NCI-H1417 (cell line): ENCODE measurements around the gene FGF14.

ENCODE experiments used
- DNase-seq, 3 experiments: peaks; one replicate each; lab custom pipeline; 2025; lab: John Stamatoyannopoulos, UW

Gene FGF14

DNA sequence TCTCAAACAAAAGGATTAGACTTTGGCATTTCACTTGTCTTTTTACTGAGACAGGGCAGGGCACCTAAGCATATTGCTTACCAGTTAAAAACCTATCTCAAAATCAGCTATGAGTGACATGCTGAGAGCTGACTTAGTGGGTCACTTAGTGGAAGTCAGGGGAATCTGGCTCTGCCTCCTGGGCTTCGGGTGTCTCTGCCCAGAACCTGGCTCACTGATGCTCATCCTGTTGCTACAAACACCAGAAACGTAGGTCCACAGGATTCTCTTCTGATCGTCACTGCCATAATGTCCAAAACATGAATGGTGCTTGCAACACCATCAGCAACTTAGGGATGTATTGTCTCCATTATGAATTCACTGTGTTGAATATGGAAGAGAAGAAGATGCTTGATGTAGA lies 673.2 kb downstream of the FGF14 start:
- no peak for DNase-seq

DNA sequence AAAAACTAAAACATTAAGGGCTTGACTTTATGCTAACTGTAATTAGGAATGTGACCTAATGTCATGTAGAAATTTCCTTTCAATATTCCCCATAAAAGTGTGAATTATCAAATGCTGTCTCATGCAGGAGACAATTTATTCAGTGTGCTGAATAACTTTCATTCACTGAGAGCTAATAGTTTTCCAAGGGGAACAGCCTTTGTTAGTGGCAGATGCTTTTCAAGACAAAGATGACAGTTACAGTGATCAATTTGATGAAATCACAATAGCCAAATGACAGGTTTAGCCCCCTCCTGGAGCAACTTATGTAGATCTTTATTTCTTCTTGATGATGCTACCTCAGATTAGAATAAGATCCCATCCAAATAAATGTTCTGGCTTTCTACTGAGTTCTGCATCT lies 673.8 kb downstream of the FGF14 start:
- DNase-seq, result peak in 1 of 3 experiments; percentile 47

DNA sequence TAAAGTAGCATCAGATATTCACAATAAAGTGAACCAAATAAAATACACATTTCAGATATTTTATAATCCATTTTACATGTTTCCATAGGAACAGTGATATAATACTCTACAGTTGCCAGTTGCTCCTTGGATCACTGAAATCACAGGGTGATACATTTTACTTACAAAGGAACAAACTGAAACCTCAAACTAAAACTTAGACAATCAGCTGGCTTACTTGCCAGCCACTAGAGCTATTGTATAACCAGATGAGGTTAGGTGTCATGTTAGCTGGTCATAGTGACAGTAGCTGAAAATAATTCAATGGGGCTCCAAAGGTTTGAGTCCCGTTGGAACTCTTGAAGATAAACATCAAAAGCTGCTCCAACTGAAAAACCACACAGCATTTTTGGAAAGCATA lies 674.7 kb downstream of the FGF14 start:
- no peak for DNase-seq

DNA sequence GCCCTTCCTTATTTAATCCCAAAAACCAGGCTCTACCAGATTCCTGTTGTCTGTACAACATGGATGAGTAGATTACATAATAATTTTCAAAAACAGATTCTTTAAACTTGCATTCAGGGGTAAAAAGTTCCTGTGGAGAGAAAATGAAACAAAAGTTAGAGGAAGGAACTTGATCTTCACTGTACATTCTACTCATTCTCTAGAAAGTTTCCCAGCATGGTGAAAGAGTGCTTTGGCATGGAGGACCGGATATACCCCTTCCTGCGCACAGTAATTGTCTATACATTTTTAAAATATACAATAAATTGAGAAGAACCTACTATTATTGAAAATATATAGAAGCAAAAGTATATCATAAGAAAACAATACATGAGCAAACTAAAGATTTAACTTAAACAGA lies 675.2 kb downstream of the FGF14 start:
- DNase-seq, result no peak

DNA sequence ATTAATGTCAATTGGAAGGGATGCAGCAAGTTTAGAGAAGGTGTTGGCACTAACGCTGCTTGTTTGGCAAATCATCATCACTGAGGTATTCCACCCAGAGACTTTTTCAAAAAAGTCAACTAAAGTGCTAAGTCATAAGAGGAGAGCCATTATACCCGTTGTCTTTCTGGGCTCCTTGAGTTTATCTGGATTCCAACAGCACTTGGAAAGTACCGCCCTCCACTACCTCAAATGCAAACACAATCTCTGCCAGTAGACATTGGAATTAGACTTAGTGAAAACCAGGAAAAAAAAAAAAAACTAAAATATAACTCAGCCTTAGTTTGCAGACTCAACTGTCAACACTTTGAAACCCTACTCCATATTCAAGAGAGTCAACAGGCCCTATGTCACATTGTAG lies 683.4 kb downstream of the FGF14 start:
- no peak for DNase-seq

DNA sequence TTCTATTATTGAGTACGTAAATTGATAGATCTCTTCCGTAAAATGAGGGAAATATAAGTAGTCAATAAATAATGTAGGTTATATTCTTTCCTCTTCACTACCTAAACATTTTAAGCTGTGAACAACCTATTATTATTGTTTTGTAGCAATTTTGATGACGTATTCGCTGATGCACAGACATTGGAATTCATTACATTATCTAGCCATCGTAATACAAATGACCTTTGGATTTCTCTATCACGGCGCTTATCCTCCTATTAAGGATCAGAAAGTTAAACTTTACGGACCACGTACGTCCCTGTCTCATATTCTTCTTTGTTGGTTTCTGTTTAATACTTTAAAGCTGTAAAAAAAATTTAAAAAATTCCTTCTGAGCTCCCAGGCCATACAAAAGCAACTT lies 684.5 kb downstream of the FGF14 start:
- no peak for DNase-seq

DNA sequence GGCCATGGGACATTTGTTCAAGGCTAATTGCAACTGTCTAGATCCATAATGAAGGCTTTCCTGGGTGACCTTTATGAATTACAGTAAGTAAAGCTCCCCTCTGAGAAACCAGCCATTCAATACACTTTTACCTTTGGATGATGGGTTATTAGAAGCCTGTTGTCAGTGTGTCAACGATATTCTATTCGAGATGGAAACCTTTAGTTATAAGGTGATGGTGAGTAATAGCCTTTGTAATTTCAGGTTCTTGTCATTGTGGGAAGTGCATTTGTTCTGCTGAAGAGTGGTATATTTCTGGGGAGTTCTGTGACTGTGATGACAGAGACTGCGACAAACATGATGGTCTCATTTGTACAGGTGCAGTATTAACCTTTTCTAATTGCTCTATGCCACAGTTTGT lies 687.7 kb downstream of the FGF14 start:
- DNase-seq, result peak in 2 of 3 experiments; percentile 59 to 89

DNA sequence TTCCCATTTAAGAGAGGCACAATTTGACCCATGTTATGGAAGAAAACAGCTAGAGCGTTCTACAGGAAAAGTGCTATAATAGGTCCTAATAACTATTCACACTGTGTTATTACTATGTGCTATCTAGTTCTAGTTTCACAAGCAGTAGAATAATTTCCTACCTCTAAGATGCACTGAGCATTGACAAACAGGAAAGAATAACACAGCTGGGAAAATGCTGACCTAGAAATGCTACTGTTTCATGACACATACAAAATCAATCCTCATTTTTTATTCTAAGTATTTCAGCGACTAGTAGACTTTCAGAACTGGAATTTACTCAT lies 689.9 kb downstream of the FGF14 start:
- DNase-seq, result no peak

DNA sequence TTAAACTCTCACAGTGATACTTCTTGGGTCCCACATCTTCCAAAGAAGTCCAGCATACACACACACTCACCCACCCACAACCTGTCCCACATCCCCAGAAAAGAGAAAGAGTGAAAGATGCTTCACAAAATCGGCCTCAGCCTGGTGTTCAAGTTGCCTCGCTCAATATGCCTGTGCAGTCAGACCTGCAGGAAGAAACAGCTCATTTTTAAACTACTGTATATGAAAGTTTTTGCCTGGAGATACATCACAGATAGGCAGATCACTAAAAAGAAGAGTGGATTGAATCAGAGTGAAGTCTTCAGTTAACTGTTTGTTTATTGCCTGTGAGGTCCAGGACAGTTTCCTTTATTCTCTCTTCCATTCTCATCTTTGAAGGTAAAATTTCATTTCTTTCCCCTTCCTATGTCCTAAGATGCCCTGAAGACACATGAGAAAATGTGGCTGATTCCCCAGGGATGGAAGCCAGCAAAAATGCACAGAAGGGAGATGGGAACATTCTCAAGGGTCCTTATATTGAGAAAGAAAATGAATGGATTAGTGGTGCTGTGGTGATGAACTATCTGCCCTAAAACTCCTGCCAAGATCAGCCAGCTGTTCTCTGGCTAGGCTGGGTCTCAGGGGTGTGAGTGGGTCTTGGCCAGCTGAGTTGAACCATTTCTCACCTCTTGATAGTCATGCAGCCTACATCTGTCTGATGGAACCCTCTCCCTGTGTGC lies 690.4 kb downstream of the FGF14 start:
- no peak for DNase-seq

DNA sequence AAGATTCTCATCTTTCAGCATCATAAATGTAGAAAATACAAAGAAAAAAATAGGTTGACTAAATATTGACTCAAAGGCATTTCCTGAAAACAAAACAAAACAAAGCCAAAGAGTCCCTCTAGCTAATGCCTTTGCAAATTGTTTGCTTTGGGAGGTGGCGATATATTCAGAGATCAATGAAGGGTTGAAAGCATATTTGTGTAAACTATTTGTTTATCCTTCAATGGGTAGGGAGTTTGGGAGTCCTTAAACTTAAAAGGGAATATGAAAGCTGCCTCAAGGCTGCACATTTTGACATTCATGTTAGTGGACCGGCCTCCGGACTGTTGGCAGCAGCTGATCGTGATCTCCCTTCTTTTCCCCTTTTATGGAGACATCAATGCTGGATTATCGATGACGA lies 691.9 kb downstream of the FGF14 start:
- DNase-seq, result peak in 1 of 3 experiments; percentile 42

DNA sequence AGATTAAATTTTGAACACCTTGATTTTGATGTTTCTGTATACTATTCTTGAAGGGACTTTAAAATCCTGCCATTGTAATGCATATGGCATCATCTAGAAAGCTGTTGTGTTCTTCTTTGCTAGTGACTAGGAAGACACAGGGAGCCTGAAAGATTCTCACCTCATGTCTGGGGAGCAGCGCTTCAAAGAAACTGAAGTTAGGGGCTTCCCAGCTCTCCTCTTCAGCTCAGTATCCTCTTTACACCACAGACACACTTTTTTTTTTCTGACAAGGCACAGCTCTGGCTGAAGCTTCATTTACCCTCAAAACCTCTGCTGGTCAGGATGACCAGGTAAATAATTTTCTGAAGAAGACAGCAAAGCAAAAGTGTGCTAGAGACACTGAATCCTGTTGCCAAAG lies 693.7 kb downstream of the FGF14 start:
- DNase-seq, result no peak

DNA sequence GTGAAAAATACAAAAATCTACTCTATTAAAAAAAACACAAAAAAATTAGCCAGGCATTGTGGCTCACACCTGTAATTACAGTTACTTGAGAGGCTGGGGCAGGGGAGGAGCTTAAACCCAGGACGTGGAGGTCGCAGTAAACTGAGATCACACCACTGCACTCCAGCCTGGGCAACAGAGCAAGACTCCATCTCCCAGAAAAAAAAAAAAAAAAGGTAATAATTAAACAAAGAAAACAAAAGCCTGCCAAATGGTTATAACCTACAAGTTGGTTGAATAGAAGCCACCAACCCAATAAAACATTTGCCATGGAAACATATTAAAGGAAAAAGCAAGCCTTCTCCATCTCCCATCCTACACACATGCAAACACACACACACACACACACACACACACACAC lies 694.2 kb downstream of the FGF14 start:
- no peak for DNase-seq

DNA sequence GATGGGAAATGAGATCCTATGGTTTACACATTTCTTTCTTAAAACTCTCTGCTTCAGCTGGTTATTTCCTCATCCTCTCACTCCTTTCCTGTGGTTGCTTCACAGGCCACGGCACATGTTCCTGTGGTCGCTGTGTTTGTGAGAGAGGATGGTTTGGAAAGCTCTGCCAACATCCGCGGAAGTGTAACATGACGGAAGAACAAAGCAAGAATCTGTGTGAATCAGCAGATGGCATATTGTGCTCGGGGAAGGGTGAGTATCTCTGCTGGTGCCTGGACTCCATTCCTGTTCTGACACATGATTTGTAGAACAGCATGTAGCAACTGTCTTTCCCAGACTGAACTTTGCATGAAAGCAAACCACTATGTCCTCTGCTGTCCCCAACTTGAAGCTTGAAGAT lies 695.2 kb downstream of the FGF14 start:
- no peak for DNase-seq

DNA sequence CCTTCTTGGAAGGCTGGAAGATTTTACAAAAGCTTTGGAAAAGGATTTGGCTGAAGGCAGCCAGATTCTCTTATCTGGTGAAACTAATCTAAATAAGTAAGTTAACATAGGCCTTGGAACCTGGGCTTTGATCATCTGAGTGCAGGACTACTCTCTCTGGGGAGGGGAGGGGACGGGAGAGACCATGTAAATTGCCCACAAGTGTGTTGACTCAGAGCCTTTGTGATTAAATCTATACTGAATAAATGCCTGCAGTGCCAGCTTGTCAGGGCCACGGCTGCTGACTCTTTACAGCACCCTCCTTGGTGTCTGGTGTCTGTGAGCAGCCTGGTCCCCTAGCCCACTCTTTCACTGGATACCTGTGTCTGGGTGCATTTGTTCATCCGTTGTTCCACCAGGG lies 698.0 kb downstream of the FGF14 start:
- no peak for DNase-seq

DNA sequence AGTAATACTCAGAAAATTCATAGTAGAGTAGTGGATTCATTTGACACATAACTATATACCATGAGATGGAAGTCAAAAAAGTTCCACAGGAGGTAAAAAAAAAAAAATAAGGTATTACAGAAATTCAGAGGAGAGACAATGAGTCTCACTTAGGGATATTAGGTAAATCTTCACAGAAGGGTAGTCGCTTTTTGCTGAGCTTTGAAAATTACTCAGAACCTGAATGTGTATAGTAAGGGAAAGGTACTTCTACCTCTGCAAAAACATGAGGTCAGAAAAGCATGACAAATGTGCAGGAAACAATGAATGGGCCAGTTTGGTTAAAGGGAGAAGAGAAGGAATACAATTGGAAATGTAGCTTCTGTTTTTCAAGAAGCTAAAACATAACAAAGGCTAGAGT lies 698.8 kb downstream of the FGF14 start:
- no peak for DNase-seq

DNA sequence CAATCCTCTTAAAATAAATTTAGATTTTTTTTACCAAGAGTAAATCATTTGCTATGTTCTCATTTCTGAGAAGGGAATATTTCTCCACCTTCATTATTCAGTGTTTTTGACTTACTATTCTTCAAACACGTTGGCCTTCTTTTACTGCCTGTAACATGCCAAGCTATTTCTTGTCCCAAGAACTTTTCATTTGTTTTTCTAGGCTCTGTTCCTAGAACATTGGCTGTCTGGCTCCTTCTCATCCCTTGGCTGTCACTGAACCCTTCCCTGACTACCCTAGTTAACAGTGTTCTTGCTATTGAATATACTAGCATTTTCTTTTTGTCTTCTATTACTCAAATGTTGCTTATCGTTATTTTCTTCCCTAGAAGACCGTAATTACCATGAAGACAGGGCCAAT lies 701.2 kb downstream of the FGF14 start:
- no peak for DNase-seq

DNA sequence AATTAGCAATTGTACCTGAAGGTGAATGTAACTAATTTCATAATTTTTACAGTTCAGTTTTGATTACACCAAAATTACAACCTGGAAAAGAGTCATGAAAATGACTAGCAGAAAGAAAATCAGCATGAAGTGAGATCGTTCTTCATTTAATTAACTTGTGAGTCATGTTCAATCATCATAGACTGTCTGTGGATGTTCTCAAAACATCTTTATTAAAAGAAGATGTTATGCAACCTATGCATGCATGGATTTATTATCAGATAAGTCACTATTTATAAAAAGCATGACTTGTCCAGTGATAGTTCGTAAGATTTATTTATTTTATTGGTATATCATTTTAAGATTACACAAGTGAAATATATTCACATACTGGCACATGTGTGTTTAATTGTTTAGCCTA lies 703.4 kb downstream of the FGF14 start:
- no peak for DNase-seq

DNA sequence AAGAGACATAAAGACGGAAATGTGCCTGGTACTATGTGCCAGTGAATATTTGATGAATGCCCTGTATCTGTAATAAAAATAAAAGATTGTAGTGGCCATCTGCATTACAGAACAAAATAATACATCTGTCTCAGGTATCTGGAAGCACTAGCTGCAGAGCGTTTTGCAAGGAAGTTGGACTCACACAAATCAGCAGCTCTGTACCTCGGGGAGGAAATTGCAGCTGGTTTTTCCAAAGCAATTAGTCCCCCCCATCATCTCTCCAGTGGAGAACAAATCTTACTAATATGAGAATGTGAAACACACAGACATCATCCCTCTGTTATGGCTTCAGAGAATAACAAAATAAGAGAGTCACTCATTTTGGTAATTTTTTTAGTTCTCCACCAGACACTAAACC lies 704.1 kb downstream of the FGF14 start:
- DNase-seq, result peak in 1 of 3 experiments; percentile 62

DNA sequence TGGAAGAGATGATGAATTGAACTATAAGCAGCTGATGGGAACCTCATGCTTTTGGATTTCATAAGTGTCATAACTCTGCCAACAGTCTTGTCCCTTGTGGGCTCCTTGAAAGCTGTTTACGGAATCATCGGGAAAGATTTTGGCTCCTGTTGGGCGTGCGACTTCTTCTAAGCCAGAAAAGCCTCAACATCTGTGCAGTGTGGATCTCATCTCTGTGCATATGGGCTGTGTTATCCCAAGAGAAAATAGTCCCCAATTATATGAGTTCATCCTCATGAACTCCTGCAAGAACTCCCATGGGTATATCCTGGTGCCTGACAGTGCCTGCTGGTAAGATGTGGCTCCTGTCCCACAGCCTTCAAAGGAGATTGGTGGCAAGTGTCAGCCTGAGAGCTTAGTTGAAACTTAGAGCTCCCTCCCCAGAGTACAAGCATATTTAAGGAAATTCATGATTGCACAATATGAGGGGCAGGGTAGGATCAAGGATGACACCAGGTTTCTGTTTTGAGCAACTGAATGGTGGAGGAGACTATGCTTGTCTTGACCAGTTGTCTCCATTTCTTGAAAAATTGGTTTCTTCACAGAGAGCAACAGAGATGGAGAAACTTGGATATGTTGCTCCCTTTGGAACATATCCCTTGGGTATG lies 705.9 kb downstream of the FGF14 start:
- DNase-seq, result no peak

DNA sequence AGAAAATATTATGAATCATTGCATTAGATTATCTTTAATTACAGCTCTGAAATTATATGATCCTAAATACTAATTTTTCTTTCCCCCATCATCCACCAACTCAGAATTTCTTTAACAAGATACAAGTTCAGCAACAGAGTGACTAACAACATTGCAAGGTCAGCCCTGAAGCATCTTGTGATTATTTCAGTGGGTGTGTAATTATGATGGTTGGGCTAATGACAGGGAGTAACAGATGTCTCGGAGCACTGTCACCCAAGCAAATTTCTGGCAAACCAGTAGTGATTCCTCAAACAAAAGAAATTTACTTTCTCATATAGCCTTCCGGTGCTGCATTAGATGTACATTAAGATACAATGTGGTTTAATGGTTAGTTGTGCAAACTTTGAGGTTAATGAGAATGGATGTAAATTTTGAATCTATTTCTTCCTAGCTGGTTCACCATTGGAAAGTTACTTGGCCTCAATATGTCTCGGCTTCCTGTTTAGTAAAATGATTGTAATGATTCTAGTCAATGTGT lies 710.4 kb downstream of the FGF14 start:
- peak in 2 of 3 experiments; percentile 41 to 68 for DNase-seq

DNA sequence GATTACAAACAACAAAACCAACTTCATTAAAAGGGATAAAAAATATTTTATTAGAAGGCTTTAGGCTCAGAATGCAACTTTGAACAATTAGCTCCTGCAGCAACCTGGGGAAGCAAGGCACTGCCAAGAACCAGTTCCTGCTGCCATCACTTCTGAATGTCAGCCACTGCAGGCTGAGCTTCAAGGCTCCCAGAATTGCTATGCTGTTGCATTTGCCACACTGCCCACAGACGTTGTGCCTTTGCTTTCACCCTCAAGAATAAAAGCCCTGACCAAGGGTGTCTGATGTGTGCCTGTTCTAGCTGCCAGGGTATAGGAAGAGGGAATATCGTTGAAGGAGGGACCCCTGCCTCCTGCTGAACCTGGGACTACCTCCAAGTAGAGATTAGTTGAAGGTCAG lies 711.0 kb downstream of the FGF14 start:
- DNase-seq, result peak in 1 of 3 experiments; percentile 35

DNA sequence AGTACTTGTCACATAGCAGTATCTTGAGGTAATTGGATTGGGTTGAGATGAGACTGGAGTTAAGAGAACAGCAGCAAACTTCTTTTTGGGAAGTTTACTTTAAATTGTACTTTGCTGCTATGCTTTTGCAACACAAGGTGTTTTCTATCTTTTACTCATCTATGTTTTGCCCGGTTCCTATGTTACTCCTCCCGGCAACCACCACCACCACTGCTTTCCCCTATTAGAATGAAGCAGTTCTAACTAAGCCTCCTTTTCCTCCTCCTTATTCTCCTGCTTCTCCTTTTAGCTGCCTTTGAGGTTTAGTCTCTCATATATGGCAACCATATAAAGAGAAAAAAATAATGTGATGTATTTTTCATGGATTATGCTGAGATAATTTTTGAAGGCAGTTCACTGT lies 715.8 kb downstream of the FGF14 start:
- DNase-seq, result no peak

DNA sequence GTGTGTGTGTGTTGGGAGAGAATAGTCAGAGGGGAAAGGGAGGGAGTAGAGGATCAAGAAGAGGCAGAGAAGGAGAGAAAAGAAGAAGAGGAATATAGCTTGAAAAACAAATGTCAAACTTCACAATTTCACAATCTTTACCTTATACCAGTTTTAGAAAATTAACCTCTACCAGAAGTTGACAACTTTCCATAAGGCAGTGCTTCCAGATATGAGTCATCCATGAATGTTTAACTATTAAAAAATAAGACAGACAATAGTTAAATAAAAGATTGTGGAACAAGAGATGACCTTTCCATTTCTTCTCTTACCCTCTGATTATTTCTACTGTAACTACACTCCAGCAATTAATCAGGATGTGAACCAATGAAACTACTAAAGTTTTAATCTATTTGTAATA lies 720.0 kb downstream of the FGF14 start:
- no peak for DNase-seq
